HG03378 (cell line): Measurements from ENCODE around the gene EFCAB13.
"Not testable (repeated sequence)": the region's sequence is repeated elsewhere in the genome, so short reads cannot be mapped to it uniquely, and the experiment has no call there.

Source experiments
- ATAC-seq: cut with Tn5 transposase; IDR thresholded peaks from one replicate; pipeline ENCODE4 v1.9.1; 2021; ENCODE audit warnings: mild to moderate bottlenecking, moderate library complexity; ENCODE audit not compliant: unreplicated experiment

The EFCAB13 gene

DNA sequence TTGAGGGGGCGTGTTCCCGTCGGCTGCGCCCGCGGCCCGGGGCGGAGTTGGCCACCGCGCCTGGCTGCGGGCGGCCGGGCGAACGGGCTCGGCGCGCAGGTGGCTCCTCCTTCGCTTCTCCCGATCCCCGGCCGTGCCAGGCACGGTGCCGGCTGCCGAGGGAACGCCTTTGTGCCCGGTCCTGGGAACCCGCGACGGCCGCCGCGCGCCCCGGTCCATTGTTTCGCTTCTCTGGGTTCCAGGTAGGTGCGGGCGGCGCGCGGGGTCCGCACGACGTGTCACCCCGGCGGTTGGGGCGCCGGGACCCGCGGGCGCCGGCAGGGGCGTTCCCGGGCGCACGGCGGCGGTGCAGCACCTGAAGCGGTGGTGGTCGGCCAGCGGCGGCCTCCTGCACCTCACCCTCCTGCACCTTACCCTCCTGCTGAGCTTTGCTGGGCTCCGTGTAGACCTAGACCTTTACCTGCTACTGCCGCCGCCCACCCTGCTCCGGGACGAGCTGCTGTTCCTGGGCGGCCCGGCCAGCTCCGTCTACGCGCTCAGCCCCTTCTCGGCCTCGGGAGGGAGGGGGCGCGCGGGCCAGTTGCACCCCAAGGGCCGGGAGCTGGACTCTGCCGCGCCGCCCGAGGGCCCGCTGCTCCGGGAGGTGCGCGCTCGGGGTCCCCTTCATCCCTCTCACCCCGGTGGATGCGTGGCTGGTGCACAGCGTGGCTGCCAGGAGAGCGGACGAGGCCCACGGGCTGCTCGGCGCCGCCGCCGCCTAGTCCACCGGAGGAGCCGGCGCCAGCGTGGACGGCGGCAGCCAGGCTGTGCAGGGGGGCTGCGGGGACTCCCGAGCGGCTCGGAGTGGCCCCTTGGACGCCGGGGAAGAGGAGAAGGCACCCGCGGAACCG lies 99.9 kb downstream of the EFCAB13 start:
- ATAC-seq, result no peak

GRCh38 chr17:47425233-47425632 lies 101.5 kb downstream of the EFCAB13 start:
- ATAC-seq, result not testable (repeated sequence)

GRCh38 chr17:47425887-47426635 lies 102.3 kb downstream of the EFCAB13 start:
- ATAC-seq, result not testable (repeated sequence)

DNA sequence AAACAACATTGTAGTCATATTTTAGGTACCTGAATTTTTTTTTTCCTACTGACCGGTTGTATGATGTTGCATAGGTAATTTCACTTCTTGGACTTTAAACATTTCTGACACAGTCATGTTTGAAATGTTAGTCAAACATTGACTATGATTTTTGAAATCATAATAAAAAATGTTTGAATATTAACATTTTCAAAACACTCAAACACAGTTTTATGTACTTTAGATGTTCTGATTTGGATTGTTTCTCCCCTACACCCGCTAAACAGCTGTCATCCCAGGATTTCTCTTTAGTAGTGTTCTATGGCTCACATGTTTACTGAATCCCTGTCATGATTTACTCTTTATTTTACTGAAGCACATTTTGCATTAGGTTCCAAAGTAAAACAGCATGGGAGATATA lies 104.2 kb downstream of the EFCAB13 start:
- no peak for ATAC-seq

- ATAC-seq, result not testable (repeated sequence)
These were observed 108.5 kb downstream of the EFCAB13 start for GRCh38 chr17:47432240-47432639.

DNA sequence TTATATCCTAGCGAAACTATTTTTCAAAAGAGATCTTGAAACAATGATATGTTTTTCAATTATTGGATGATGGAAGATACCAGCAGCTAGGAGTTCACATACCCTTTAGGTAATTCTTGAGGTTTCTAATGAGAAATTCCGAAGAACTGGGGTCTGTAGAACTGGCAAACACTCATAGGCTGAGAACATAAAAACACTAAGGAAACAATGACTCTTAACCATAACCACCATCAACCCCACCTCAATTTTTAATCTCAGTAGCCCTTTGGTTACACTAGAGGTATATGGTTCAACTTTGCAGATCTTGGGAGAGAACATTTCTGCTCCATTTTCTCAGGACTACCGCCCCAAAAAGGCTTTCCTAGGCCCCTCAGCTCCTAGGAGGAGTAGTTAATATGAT lies 141.4 kb downstream of the EFCAB13 start:
- ATAC-seq, result no peak

DNA sequence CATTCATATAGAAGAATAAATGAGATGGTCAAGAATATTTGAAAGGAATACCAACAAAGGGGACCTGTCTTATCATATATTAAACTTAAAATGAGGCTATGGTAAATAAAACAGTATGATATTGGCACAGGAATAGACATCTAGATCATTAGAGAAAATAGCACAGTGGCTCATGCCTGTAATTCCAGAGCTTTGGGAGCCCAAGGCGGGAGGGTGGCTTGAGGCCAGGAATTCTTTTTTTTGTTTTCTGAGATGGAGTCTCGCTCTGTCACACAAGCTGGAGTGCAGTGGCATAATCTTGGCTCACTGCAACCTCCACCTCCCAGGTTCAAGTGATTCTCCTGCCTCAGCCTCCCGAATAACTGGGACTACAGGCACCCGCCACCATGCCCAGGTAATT lies 143.2 kb downstream of the EFCAB13 start:
- not testable (repeated sequence) for ATAC-seq

DNA sequence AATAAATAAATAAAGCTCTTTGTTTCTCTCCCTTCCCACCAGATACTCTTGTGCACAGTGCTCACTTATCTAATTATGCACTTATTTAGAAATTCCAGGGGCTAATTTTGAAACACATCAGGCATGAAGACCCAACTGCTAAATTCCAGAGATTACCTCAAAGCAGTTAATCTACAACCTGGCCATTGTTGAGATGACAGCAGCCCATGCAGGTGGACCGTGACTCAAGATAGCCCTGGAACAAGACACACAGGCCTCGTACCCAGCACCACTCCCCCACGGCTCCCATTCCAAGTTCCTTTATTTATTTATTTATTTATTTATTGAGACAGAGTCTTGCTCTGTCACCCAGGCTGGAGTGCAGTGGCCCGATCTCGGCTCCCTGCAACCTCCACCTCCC lies 147.1 kb downstream of the EFCAB13 start:
- no peak for ATAC-seq

DNA sequence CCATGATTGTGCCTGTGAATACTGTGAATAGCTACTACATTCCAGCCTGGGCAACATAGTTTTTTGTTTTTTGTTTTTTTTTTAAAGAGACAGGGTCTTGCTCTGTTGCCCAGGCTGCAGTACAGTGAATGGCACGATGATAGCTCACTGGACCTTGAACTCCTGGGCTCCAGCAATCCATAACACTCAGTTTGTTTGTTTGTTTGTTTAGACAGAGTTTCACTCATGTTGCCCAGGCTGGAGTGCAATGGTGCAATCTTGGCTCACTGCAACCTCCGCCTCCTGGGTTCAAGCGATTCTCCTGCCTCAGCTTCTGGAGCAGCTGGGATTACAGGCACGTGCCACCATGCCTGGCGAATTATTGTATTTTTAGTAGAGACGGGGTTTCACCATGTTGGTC lies 148.3 kb downstream of the EFCAB13 start:
- not testable (repeated sequence) for ATAC-seq
